HepG2 (cell line): Measurements from ENCODE around the gene CTNNA3. TPM values are rescaled to one million over a fixed set of nuclear protein-coding genes. Genes with fewer than 3 reads are reported as not detected.

Experiments
- ATAC-seq: fragments of 200-7000 bp; cut with Tn5 transposase; 3 replicates; pipeline ENCODE4 v1.9.1; 2020; ENCODE audit warnings: mild to moderate bottlenecking, moderate library complexity
- BruUV-seq: library from RNA; stranded (reverse); fragments of 400-500 nt; replicated peaks from 2 replicates; lab custom pipeline; 2021; lab: Mats Ljungman, UMichigan
- CTCF ChIA-PET: fragments of 300-600 bp; formaldehyde crosslinking; extraction: SDS; loops from one replicate; lab custom pipeline; 2021; ENCODE audit warnings: low total read pairs, inconsistent platforms, low intra/inter-chr PET ratio; lab: Yijun Ruan, JAX
- POLR2A ChIA-PET: fragments of 350-600 bp; sonication (Branson Sonifier 250); formaldehyde crosslinking; loops from one replicate; lab custom pipeline; 2020; ENCODE audit warnings: antibody characterized with exemption, inconsistent platforms; lab: Yijun Ruan, JAX
- DNase-seq: peaks from one replicate; pipeline ENCODE4 v3.0.0-alpha.2; 2015; ENCODE audit warnings: low spot score
- FAIRE-seq: peaks from 3 replicates; lab custom pipeline; 2011; peaks lifted over from hg19 to GRCh38; lab: Jason Lieb, UNC
- H2AFZ ChIP-seq: one replicate; pipeline ENCODE4 v1.6.1; 2011; ENCODE audit warnings: low read length, inconsistent platforms
- H3K27ac ChIP-seq: fragments of 300-600 bp; 3 replicates; pipeline ENCODE4 v1.8.0; 2011; ENCODE audit warnings: mixed run types, mild to moderate bottlenecking, mixed read lengths, low read length, inconsistent platforms; ENCODE audit not compliant: insufficient read depth; ENCODE audit errors: extremely low read length
- H3K27me3 ChIP-seq, 2 experiments: fragments of 200-600 bp in 1 of 2; 2 replicates in 1 of 2; 3 replicates in 1 of 2; pipeline versions ENCODE4 v1.6.0 to v1.8.0; 2011; ENCODE audit warnings: low read length in 2 of 2, mild to moderate bottlenecking in 2 of 2, moderate library complexity in 2 of 2, inconsistent platforms in 1 of 2; ENCODE audit not compliant: insufficient read depth in 2 of 2, control insufficient read depth in 1 of 2
- H3K36me3 ChIP-seq, 2 experiments: fragments of 200-600 bp in 1 of 2; replicated peaks in 1 of 2; 2 replicates in 1 of 2; 3 replicates in 1 of 2; pipeline versions ENCODE4 v1.5.1 to v1.8.0; 2011; ENCODE audit warnings: low read length in 2 of 2, inconsistent platforms in 1 of 2; ENCODE audit not compliant: insufficient read depth in 2 of 2, control insufficient read depth in 1 of 2
- H3K4me1 ChIP-seq: 2 replicates; pipeline ENCODE4 v1.5.1; 2012; ENCODE audit warnings: low read length, inconsistent platforms; ENCODE audit not compliant: insufficient read depth
- H3K4me2 ChIP-seq: 2 replicates; pipeline ENCODE4 v1.6.0; 2011; ENCODE audit warnings: low read depth, low read length, inconsistent platforms
- H3K4me3 ChIP-seq, 3 experiments: fragments of 200-600 bp in 1 of 3; sonication (generic), shearing (Covaris generic) in 1 of 3; replicated peaks in 1 of 3; 2 replicates each; pipeline ENCODE4 v1.5.1; 2011 to 2016; ENCODE audit warnings: low read length in 3 of 3, inconsistent platforms in 2 of 3, low read depth in 2 of 3, mild to moderate bottlenecking in 2 of 3, control low read depth in 1 of 3, mixed read lengths in 1 of 3; ENCODE audit not compliant: insufficient read depth in 1 of 3
- H3K79me2 ChIP-seq: one replicate; pipeline ENCODE4 v1.6.1; 2011; ENCODE audit warnings: low read length, inconsistent platforms; ENCODE audit not compliant: insufficient read depth
- H3K9ac ChIP-seq: 2 replicates; pipeline ENCODE4 v1.6.0; 2011; ENCODE audit warnings: mild to moderate bottlenecking, low read depth, low read length, inconsistent platforms; ENCODE audit not compliant: insufficient read depth
- H3K9me3 ChIP-seq: 2 replicates; pipeline ENCODE4 v1.5.1; 2012; ENCODE audit warnings: mild to moderate bottlenecking, low read length
- H4K20me1 ChIP-seq: 2 replicates; pipeline ENCODE4 v1.6.0; 2011; ENCODE audit warnings: inconsistent platforms, mild to moderate bottlenecking, low read length, moderate library complexity; ENCODE audit not compliant: insufficient read depth
- KDM5A ChIP-seq: fragments of 200-600 bp; sonication (generic); IDR thresholded peaks from 2 replicates; pipeline ENCODE4 v1.7.0; 2018; ENCODE audit warnings: antibody characterized with exemption, mild to moderate bottlenecking, low read length, borderline replicate concordance
- PHF20 ChIP-seq: sonication (generic); formaldehyde crosslinking; IDR thresholded peaks from 2 replicates; pipeline ENCODE4 v1.5.0; 2020; ENCODE audit warnings: mild to moderate bottlenecking, missing genetic modification reagents
- TAF1 ChIP-seq: sonication (generic); formaldehyde crosslinking; IDR thresholded peaks from 2 replicates; pipeline ENCODE4 v1.4.0; 2020; ENCODE audit warnings: missing genetic modification reagents
- TP53 ChIP-seq: sonication (generic); formaldehyde crosslinking; conservative IDR thresholded peaks from 2 replicates; pipeline ENCODE4 v1.4.0; 2020; ENCODE audit warnings: missing genetic modification reagents
- ZBTB26 ChIP-seq: IDR thresholded peaks from 2 replicates; pipeline ENCODE4 v1.6.1; 2016; ENCODE audit warnings: missing compliant biosample characterization, missing genetic modification reagents, borderline replicate concordance
- WGBS: methylation state at CpG from one replicate; pipeline ENCODE4 v1.1.6; 2017; ENCODE audit warnings: low lambda C conversion rate; 5-methylcytosine and 5-hydroxymethylcytosine counted together
- in situ Hi-C: cut with HindIII; loops from 2 replicates; pipeline ENCODE4 v1.10.0; 2017; ENCODE audit warnings: low pct_unique_long_range_greater_than_20kb; ENCODE audit not compliant: extremely low pct_ligation_motif_present
- intact Hi-C: fragments of 100-400 bp; cut with micrococcal nuclease; formaldehyde crosslinking; loops from one replicate; pipeline ENCODE4 v1.10.0; 2022; ENCODE audit not compliant: unreplicated experiment
- polyA plus RNA-seq, 8 experiments: library from polyadenylated mRNA; depleted of rRNA in 3 of 8; stranded (reverse) in 7 of 8; unstranded in 1 of 8; fragments of >200 nt; fragmentation: Illumina TruSeq in 4 of 8; extraction: Trizol in 4 of 8; gene quantifications; 2 replicates each; pipeline versions ENCODE4 v1.2.1 to v1.2.3, GENCODE V29; 2011 to 2016; ENCODE audit warnings: low read depth in 4 of 8, missing spikeins in 1 of 8, mixed read lengths in 1 of 8; ENCODE audit not compliant: insufficient read depth in 1 of 8
- total RNA-seq, 5 experiments: library from RNA; depleted of rRNA; stranded (reverse); fragments of >200 nt; fragmentation: Illumina TruSeq; extraction: Trizol; gene quantifications; 2 replicates each; pipeline ENCODE4 v1.2.3, GENCODE V29; 2016; ENCODE audit warnings: low read depth in 1 of 5

The CTNNA3 gene
- total and polyA plus RNA-seq, 2 of the 13 experiments (the other 11 are each of a cell fraction or from before 2014, with no cell fraction given), result not detected

DNA sequence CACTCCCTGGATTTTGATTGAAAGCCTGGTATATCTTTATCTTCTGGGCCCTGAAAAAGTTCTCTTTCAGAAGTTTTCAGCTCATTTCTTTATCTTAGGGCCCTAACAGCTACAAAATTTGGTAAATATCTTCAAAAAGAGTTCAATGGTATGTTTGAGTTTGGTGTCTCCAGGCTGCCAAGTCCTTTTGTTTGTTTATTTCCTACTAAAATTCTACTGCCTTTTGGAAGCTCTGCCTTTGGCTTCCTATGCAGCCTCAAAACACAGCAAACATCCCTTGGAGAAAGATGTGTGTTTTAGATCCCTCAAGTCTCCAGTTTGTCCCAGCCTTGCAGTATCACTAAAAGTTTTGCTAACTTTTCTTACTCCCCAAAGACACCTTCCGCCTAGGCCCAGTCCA lies 623.3 kb downstream of the CTNNA3 start:
- BruUV-seq, result no TSS peak
- CTCF ChIA-PET, result no interaction called here
- WGBS, result 83% methylated on average over 1 of the region's 1 CpG
- no peak for ATAC-seq
- Histone ChIP-seq H3K9me3 (no peaks in the 10 kb centered on the region), H3K27me3 (no peaks in the 10 kb centered on the region; a peak in 1 of 5 replicates), H3K9ac (no peak overlapping the region), H3K79me2 (no peaks in the 10 kb centered on the region), H3K36me3 (no peaks in the 10 kb centered on the region), H3K4me3 (no peak overlapping the region), H3K4me1 (peaks cover 19% of the 10 kb centered on the region), H4K20me1 (no peaks in the 10 kb centered on the region), H2AFZ (no peak overlapping the region), H3K27ac (no peak overlapping the region), H3K4me2 (no peak overlapping the region)
- DNase-seq, result no peak
- POLR2A ChIA-PET, result no interaction called here
- in situ Hi-C loops, result no loop called here
- TF ChIP-seq PHF20 (CRISPR knock-in tag), result no peak
- TF ChIP-seq ZBTB26 (CRISPR knock-in tag), result no peak
- TF ChIP-seq KDM5A, result no peak
- TF ChIP-seq TP53, result no peak
- intact Hi-C loops, result no loop called here
- no peak for FAIRE-seq

DNA sequence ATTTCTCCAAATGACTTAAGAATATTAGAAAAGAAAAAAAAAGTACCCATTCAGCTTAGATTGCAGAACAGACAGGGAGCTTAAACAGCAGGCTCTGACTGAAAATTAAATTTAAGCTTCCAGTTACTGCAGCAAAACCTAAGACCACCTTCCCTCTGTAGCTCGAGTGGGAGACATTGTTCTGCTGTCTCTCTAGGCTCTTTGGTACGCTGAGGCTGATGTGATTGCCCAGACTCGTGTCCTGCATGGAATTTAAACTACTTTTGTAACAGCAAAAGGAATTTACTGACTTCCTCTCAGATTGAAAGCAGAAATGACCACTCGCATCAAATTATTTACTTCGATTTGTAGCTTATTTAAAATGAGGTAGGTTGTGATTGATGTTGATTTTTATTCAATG lies 645.6 kb downstream of the CTNNA3 start:
- H3K4me1 ChIP-seq, result no peaks in the 10 kb centered on the region
- POLR2A ChIA-PET, result no interaction called here
- no peak overlapping the region for H3K4me2 ChIP-seq
- no peak overlapping the region for H3K27ac ChIP-seq
- H3K27me3 ChIP-seq, result no peaks in the 10 kb centered on the region
- no peaks in the 10 kb centered on the region for H4K20me1 ChIP-seq
- TF ChIP-seq TAF1, result no peak
- 15% methylated on average over 5 of the region's 5 CpGs for WGBS
- ATAC-seq (no peak), DNase-seq (no peak), FAIRE-seq (no peak)
- H3K9me3 ChIP-seq, result no peaks in the 10 kb centered on the region
- in situ Hi-C loops (no loop called here), intact Hi-C loops (no loop called here)
- CTCF ChIA-PET, result no interaction called here
- H2AFZ ChIP-seq, result no peak overlapping the region
- H3K79me2 ChIP-seq, result no peaks in the 10 kb centered on the region
- H3K9ac ChIP-seq, result no peak overlapping the region
- no peak overlapping the region for H3K4me3 ChIP-seq
- BruUV-seq, result no TSS peak
- no peaks in the 10 kb centered on the region for H3K36me3 ChIP-seq
